Measurements from ENCODE around the gene NFATC4. TPM values are rescaled to one million over a fixed set of nuclear protein-coding genes. Genes with fewer than 3 reads are reported as not detected.

Gene NFATC4
- total and polyA plus RNA-seq, 2 experiments from 2014 or later: 20.9 to 26.6 TPM

DNA sequence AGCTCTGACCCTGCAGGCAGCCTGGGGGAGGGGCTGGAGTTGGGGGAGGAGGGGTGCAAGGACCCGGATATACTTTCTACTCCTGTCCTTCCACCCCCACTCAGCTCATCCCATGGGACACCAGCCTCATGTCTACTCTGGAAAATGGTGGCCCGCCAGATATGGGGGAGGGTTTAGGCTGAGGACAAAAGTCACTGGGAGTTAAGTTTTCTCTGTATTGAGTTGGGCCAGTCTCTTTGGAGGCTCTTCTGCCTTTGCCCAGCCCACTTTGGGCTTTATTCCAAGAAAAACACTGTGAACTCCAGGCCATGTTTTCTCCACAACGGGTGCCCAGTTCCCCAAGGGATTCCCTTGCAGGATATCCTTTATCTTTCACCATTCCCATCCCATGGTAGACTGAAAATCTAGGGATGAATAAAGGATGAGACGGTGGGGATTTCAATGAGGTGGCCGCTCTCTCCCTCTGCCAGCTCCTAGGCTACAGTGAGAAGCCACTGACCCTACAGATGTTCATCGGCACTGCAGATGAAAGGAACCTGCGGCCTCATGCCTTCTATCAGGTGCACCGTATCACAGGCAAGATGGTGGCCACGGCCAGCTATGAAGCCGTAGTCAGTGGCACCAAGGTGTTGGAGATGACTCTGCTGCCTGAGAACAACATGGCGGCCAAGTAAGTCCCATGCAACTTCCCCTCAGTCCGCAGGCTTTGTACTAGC, 4.9 kb downstream of the NFATC4 start (continued):
- TF ChIP-seq, protein P1, sequence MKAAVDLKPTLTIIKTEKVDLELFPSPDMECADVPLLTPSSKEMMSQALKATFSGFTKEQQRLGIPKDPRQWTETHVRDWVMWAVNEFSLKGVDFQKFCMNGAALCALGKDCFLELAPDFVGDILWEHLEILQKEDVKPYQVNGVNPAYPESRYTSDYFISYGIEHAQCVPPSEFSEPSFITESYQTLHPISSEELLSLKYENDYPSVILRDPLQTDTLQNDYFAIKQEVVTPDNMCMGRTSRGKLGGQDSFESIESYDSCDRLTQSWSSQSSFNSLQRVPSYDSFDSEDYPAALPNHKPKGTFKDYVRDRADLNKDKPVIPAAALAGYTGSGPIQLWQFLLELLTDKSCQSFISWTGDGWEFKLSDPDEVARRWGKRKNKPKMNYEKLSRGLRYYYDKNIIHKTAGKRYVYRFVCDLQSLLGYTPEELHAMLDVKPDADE (IDR thresholded peaks at IDR 0.05): no peak
- TF ChIP-seq ZNF331 (CRISPR knock-in tag; IDR thresholded peaks at IDR 0.05; ENCODE audit: low read depth) (no peak), STAT1 (IDR thresholded peaks at IDR 0.05; ENCODE audit: unreplicated experiment) (no peak), ZNF114 (CRISPR knock-in tag; IDR thresholded peaks at IDR 0.05) (no peak), CREB1 (CRISPR knock-in tag; IDR thresholded peaks at IDR 0.05; ENCODE audit: low read depth) (no peak)
- TF ChIP-seq, protein P2, sequence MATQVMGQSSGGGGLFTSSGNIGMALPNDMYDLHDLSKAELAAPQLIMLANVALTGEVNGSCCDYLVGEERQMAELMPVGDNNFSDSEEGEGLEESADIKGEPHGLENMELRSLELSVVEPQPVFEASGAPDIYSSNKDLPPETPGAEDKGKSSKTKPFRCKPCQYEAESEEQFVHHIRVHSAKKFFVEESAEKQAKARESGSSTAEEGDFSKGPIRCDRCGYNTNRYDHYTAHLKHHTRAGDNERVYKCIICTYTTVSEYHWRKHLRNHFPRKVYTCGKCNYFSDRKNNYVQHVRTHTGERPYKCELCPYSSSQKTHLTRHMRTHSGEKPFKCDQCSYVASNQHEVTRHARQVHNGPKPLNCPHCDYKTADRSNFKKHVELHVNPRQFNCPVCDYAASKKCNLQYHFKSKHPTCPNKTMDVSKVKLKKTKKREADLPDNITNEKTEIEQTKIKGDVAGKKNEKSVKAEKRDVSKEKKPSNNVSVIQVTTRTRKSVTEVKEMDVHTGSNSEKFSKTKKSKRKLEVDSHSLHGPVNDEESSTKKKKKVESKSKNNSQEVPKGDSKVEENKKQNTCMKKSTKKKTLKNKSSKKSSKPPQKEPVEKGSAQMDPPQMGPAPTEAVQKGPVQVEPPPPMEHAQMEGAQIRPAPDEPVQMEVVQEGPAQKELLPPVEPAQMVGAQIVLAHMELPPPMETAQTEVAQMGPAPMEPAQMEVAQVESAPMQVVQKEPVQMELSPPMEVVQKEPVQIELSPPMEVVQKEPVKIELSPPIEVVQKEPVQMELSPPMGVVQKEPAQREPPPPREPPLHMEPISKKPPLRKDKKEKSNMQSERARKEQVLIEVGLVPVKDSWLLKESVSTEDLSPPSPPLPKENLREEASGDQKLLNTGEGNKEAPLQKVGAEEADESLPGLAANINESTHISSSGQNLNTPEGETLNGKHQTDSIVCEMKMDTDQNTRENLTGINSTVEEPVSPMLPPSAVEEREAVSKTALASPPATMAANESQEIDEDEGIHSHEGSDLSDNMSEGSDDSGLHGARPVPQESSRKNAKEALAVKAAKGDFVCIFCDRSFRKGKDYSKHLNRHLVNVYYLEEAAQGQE (IDR thresholded peaks at IDR 0.05; ENCODE audit: unreplicated experiment): no peak

DNA sequence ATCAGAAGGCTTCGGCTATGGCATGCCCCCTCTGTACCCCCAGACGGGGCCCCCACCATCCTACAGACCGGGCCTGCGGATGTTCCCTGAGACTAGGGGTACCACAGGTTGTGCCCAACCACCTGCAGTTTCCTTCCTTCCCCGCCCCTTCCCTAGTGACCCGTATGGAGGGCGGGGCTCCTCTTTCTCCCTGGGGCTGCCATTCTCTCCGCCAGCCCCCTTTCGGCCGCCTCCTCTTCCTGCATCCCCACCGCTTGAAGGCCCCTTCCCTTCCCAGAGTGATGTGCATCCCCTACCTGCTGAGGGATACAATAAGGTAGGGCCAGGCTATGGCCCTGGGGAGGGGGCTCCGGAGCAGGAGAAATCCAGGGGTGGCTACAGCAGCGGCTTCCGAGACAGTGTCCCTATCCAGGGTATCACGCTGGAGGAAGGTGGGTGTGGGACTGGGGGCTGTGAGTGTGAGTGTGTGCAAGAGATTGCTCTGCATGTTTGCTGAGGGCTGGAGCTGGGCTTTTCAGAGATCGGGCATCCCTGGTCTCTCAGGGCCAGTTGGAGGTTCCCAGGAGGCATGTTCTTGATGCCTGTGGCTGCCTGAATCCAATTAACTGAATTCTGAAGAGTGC, 8.6 kb downstream of the NFATC4 start:
- H3K4me1 ChIP-seq (ENCODE audit: insufficient read depth): peaks cover 31% of the 10 kb centered on the region
- H3K4me1 Mint-ChIP-seq: peaks cover 48% of the 10 kb centered on the region
- peaks cover 13% of the 10 kb centered on the region for H3K36me3 Mint-ChIP-seq (ENCODE audit: low read depth)
- H3K4me3 ChIP-seq: peak overlapping the region; percentile 47
- peak overlapping the region; percentile 78 for H3K4me2 ChIP-seq
- peak; percentile 97 for DNase-seq (ENCODE audit: low spot score)
- peak overlapping the region; percentile 34 for H3K27ac ChIP-seq (ENCODE audit: low read depth)
- no peak overlapping the region for H2AFZ ChIP-seq
- no peaks in the 10 kb centered on the region for H3K36me3 ChIP-seq (ENCODE audit: insufficient read depth)
- H3K4me3 Mint-ChIP-seq: peak overlapping the region; percentile 72
- TF ChIP-seq CREB1 (CRISPR knock-in tag; IDR thresholded peaks at IDR 0.05; ENCODE audit: low read depth) (peak; percentile 36; the same call in 1 of the 2 replicates), EZH2 (IDR thresholded peaks at IDR 0.05; ENCODE audit: low read depth, unreplicated experiment) (no peak), POLR2AphosphoS5 (IDR thresholded peaks at IDR 0.05; ENCODE audit: low read depth) (0 out of 2 replicates have a peak, but pooled peaks have one; percentile 29), NANOG (IDR thresholded peaks at IDR 0.05; ENCODE audit: borderline replicate concordance) (no peak)
- TF ChIP-seq, protein P3, sequence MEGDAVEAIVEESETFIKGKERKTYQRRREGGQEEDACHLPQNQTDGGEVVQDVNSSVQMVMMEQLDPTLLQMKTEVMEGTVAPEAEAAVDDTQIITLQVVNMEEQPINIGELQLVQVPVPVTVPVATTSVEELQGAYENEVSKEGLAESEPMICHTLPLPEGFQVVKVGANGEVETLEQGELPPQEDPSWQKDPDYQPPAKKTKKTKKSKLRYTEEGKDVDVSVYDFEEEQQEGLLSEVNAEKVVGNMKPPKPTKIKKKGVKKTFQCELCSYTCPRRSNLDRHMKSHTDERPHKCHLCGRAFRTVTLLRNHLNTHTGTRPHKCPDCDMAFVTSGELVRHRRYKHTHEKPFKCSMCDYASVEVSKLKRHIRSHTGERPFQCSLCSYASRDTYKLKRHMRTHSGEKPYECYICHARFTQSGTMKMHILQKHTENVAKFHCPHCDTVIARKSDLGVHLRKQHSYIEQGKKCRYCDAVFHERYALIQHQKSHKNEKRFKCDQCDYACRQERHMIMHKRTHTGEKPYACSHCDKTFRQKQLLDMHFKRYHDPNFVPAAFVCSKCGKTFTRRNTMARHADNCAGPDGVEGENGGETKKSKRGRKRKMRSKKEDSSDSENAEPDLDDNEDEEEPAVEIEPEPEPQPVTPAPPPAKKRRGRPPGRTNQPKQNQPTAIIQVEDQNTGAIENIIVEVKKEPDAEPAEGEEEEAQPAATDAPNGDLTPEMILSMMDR (conservative IDR thresholded peaks at IDR 0.05; ENCODE audit: low read depth in 2 of 2): peak; percentile 40 to 53; a peak in 3 of 4 replicates
- H3K9me2 ChIP-seq (ENCODE audit: insufficient read depth): peaks cover 4% of the 10 kb centered on the region; the same call in 1 of the 2 replicates
- no peaks in the 10 kb centered on the region for H4K20me1 ChIP-seq (replicated peaks; ENCODE audit: insufficient read depth)
- 0 out of 2 replicates have a peak, but pooled peaks cover 2% of the 10 kb centered on the region for H3F3A ChIP-seq (replicated peaks; ENCODE audit: low read depth)
- H3K27me3 ChIP-seq (ENCODE audit: insufficient read depth): no peaks in the 10 kb centered on the region
- H3K79me2 ChIP-seq (replicated peaks; ENCODE audit: insufficient read depth): no peaks in the 10 kb centered on the region
- peaks cover 28% of the 10 kb centered on the region for H3K27me3 Mint-ChIP-seq (ENCODE audit: insufficient read depth, low read depth, poor library complexity)
- no peaks in the 10 kb centered on the region for H3K9me3 Mint-ChIP-seq
- peak overlapping the region; percentile 91 for H3K27ac Mint-ChIP-seq
- peak; percentile 91 for ATAC-seq

Measured in GM23338 (cell line).